Activated T-cell treated with anti-CD3 and anti-CD28 coated beads for 24 hours (primary cell): Measurements from ENCODE around the gene ZBTB20.
"Not testable (repeated sequence)": the region's sequence is repeated elsewhere in the genome, so short reads cannot be mapped to it uniquely, and the experiment has no call there.

Experiments
- DNase-seq: peaks from one replicate; pipeline ENCODE4 v3.0.0-alpha.2; 2020; ENCODE audit warnings: low read depth

Gene ZBTB20

GRCh38 chr3:115146418-115147328 lies at the start of gene ZBTB20:
Gene ZBTB20 (minus strand): TSS chr3:115147288.
- DNase-seq, result peak; percentile 58

GRCh38 chr3:115194476-115194875 lies 47.4 kb upstream of the ZBTB20 start:
- no peak for DNase-seq

GRCh38 chr3:115190747-115191146 lies 43.7 kb upstream of the ZBTB20 start:
- DNase-seq, result no peak

GRCh38 chr3:115187149-115187757 lies 40.2 kb upstream of the ZBTB20 start:
- no peak for DNase-seq

- no peak for DNase-seq
These were observed 39.5 kb upstream of the ZBTB20 start for GRCh38 chr3:115186351-115187148.

GRCh38 chr3:115184859-115185572 lies 37.9 kb upstream of the ZBTB20 start:
- DNase-seq, result not testable (repeated sequence)

GRCh38 chr3:115178930-115179329 lies 31.8 kb upstream of the ZBTB20 start:
- DNase-seq, result not testable (repeated sequence)

GRCh38 chr3:115169808-115170207 lies 22.7 kb upstream of the ZBTB20 start:
- DNase-seq, result no peak

GRCh38 chr3:115165701-115166100 lies 18.6 kb upstream of the ZBTB20 start:
- no peak for DNase-seq

- no peak for DNase-seq
These were observed 18.2 kb upstream of the ZBTB20 start for GRCh38 chr3:115165266-115165665.

GRCh38 chr3:115164374-115165221 lies 17.5 kb upstream of the ZBTB20 start:
- no peak for DNase-seq

GRCh38 chr3:115162759-115163158 lies 15.7 kb upstream of the ZBTB20 start:
- DNase-seq, result no peak

GRCh38 chr3:115161866-115162265 lies 14.8 kb upstream of the ZBTB20 start:
- no peak for DNase-seq

- DNase-seq, result no peak
These were observed 14.2 kb upstream of the ZBTB20 start for GRCh38 chr3:115161168-115161834.

- no peak for DNase-seq
These were observed 13.2 kb upstream of the ZBTB20 start for GRCh38 chr3:115160295-115160694.

GRCh38 chr3:115156046-115156654 lies 9.1 kb upstream of the ZBTB20 start:
- no peak for DNase-seq

GRCh38 chr3:115154611-115155010 lies 7.5 kb upstream of the ZBTB20 start:
- no peak for DNase-seq

- no peak for DNase-seq
These were observed 4.8 kb upstream of the ZBTB20 start for GRCh38 chr3:115151921-115152320.

- no peak for DNase-seq
These were observed 1.2 kb upstream of the ZBTB20 start for GRCh38 chr3:115148142-115148790.
